ENCODE results near the gene TPP2.

- TF ChIP-seq POLR2AphosphoS5 (IDR thresholded peaks at IDR 0.05; ENCODE audit: low read depth, low read length) = no peak
- no peak for TF ChIP-seq REST (IDR thresholded peaks at IDR 0.05; ENCODE audit: insufficient read depth in 1 of 2, low read depth in 2 of 2, low read length in 1 of 2)
- TF ChIP-seq CTCF (IDR thresholded peaks at IDR 0.05) = no peak
- TF ChIP-seq TCF7L2 (IDR thresholded peaks at IDR 0.05; ENCODE audit: low read depth, low read length) = no peak
- TF ChIP-seq SIN3A (IDR thresholded peaks at IDR 0.05; ENCODE audit: borderline replicate concordance, insufficient read depth, low read depth, low read length) = no peak
These were observed 85.9 kb downstream of the TPP2 start for GRCh38 chr13:102682727-102683126.

Data from Panc1 (cell line).